Psoas muscle (tissue), 8 donors: ENCODE data around the gene CSTPP1. TPM values are rescaled to one million over a fixed set of nuclear protein-coding genes. Genes with fewer than 3 reads are reported as not detected.
"Not testable (repeated sequence)": the region's sequence is repeated elsewhere in the genome, so short reads cannot be mapped to it uniquely, and the experiment has no call there.

Experiments
- ATAC-seq, 4 donors: fragments of 200-7000 bp; cut with Tn5 transposase; one replicate each; pipeline ENCODE4 v1.9.1; 2020; ENCODE audit warnings: moderate library complexity in 3 of 4, mild to moderate bottlenecking in 2 of 4
- DNase-seq, 2 donors: peaks; one replicate each; pipeline ENCODE4 v3.0.0-alpha.2; 2020
- H3K27ac ChIP-seq: fragments of 200-600 bp; one replicate; pipeline ENCODE4 v1.8.0; 2022
- H3K27me3 ChIP-seq, 3 donors: fragments of 200-600 bp in 1 of 3; one replicate each; pipeline versions ENCODE4 v1.6.1 to v1.8.0; 2013 to 2022; ENCODE audit warnings: low read length in 2 of 3, mild to moderate bottlenecking in 2 of 3, moderate library complexity in 1 of 3; ENCODE audit not compliant: insufficient read depth in 3 of 3
- H3K36me3 ChIP-seq, 2 donors: fragments of 200-600 bp in 1 of 2; one replicate each; pipeline versions ENCODE4 v1.6.1 to v1.8.0; 2013 to 2022; ENCODE audit warnings: low read depth in 1 of 2, mild to moderate bottlenecking in 1 of 2, moderate library complexity in 1 of 2; ENCODE audit not compliant: insufficient read depth in 1 of 2
- H3K4me1 ChIP-seq: fragments of 200-600 bp; one replicate; pipeline ENCODE4 v1.8.0; 2022
- H3K4me3 ChIP-seq: fragments of 200-600 bp; one replicate; pipeline ENCODE4 v1.8.0; 2022; ENCODE audit warnings: mild to moderate bottlenecking
- H3K9me3 ChIP-seq: fragments of 200-600 bp; one replicate; pipeline ENCODE4 v1.8.0; 2022
- WGBS, 3 donors: extraction: QIAGEN DNeasy Blood & Tissue Kit; methylation state at CpG; one replicate each; pipeline versions ENCODE4 v1.1.6 to v1.1.7; 2013; 5-methylcytosine and 5-hydroxymethylcytosine counted together
- intact Hi-C, 2 donors: fragments of 100-400 bp; cut with DNase I; formaldehyde crosslinking; loops; one replicate each; pipeline versions ENCODE4 v1.11.0 to v1.14.2; 2022
- polyA plus RNA-seq, 3 donors: library from polyadenylated mRNA; stranded (reverse); fragments of 200-250 nt; gene quantifications; one replicate each; pipeline ENCODE4 v1.2.3, GENCODE V29; 2013
- total RNA-seq, 4 donors: library from RNA; stranded (reverse); fragmentation: NEBNext Ultra II Directional in 2 of 4; extraction: Animal tissue kit (Norgen Biotek cat#: 25700) in 2 of 4; gene quantifications; one replicate each; pipeline versions ENCODE4 v1.2.1 to v1.2.4, GENCODE V29; 2021 to 2023
- TF ChIP-seq, protein P1 (sequence below): fragments of 200-600 bp; IDR thresholded peaks from one replicate; pipeline ENCODE4 v1.8.0; 2022; ENCODE audit warnings: antibody characterized with exemption
- donor health status: healthy with polysubstance abuse.
- donor health status: DM: no; HTN: no; CAD: no; lungs with moderate emphysema.
- donor health status: Bipolar disorder and iron deficiency.
- donor health status: healthy.
- donor health status: DM: yes; HTN: yes; CAD: no.
- donor health status: DM: no; HTN: no; CAD: no.
- donor health status: DM: no; HTN: no; CAD: no.
- donor health status: DM: yes; HTN: yes; CAD: no.

Gene CSTPP1
- total and polyA plus RNA-seq, 7 donors, result 5.1 to 10.0 (median 6.9) TPM

DNA sequence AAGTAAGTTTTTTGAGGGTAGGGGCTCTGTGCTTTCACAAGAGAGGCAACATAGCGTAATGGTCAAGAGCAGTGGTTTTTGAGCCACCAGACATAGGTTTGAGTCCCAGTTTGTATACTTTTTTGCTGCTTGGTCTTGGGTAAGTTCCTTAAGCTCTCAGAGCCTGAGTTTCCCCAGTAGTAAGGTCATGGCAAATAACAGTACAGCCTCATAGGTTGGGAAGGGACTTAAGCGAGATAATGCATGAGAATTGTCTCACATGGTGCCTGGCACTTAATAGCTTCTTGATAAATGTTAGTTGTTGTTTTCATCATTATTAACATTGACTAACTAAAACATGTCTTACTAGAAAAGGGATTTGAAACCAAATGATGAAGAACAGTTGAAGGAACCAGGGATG, 157.0 kb downstream of the CSTPP1 start:
- DNase-seq, result no peak
- ATAC-seq, result no peak
- 96% methylated on average over 2 of the region's 2 CpGs for WGBS, 3 donors
- H3K27me3 ChIP-seq, result no peaks in the 10 kb centered on the region
- no peak overlapping the region for H3K27ac ChIP-seq
- TF ChIP-seq, protein P1, sequence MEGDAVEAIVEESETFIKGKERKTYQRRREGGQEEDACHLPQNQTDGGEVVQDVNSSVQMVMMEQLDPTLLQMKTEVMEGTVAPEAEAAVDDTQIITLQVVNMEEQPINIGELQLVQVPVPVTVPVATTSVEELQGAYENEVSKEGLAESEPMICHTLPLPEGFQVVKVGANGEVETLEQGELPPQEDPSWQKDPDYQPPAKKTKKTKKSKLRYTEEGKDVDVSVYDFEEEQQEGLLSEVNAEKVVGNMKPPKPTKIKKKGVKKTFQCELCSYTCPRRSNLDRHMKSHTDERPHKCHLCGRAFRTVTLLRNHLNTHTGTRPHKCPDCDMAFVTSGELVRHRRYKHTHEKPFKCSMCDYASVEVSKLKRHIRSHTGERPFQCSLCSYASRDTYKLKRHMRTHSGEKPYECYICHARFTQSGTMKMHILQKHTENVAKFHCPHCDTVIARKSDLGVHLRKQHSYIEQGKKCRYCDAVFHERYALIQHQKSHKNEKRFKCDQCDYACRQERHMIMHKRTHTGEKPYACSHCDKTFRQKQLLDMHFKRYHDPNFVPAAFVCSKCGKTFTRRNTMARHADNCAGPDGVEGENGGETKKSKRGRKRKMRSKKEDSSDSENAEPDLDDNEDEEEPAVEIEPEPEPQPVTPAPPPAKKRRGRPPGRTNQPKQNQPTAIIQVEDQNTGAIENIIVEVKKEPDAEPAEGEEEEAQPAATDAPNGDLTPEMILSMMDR, result no peak
- H3K4me1 ChIP-seq, result no peaks in the 10 kb centered on the region
- no peaks in the 10 kb centered on the region for H3K36me3 ChIP-seq
- H3K4me3 ChIP-seq, result no peak overlapping the region
- no peaks in the 10 kb centered on the region for H3K9me3 ChIP-seq
- intact Hi-C loops, result no loop called here

DNA sequence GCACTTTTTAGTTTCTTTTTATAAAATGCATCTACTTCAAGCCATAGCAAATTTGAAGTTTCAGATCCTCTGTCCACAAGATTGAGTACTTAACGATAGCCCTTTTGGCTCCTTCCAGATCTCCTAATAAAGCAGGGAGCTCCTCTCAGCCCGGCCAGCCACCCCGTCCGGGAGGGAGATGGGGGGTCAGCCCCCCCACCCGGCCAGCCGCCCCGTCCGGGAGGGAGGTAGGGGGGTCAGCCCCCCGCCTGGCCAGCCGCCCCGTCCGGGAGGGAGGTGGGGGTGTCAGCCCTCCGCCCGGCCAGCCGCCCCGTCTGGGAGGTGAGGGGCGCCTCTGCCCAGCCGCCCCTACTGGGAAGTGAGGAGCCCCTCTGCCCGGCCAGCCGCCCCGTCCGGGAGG, 160.3 kb downstream of the CSTPP1 start:
- DNase-seq, H3K36me3 ChIP-seq, intact Hi-C loops, H3K9me3 ChIP-seq, H3K4me1 ChIP-seq, H3K27me3 ChIP-seq, H3K4me3 ChIP-seq, H3K27ac ChIP-seq, ATAC-seq: not testable (repeated sequence)
- WGBS, 3 donors, result 62 to 78% (median 75%) methylated on average over 8 to 18 of the region's 22 CpGs

GRCh38 chr11:47098223-47098622, 161.7 kb downstream of the CSTPP1 start:
- H3K27me3 ChIP-seq, H3K27ac ChIP-seq, DNase-seq, intact Hi-C loops, H3K36me3 ChIP-seq, H3K4me1 ChIP-seq, ATAC-seq, H3K9me3 ChIP-seq, H3K4me3 ChIP-seq: not testable (repeated sequence)
- 77 to 85% (median 84%) methylated on average over 3 of the region's 3 CpGs for WGBS, 3 donors

GRCh38 chr11:47099214-47099917, 162.8 kb downstream of the CSTPP1 start:
- no peaks in the 10 kb centered on the region for H3K36me3 ChIP-seq
- ATAC-seq, result no peak
- 83 to 90% (median 89%) methylated on average over 3 of the region's 3 CpGs for WGBS, 3 donors
- no peaks in the 10 kb centered on the region for H3K9me3 ChIP-seq
- H3K4me1 ChIP-seq, result no peaks in the 10 kb centered on the region
- H3K27ac ChIP-seq, result no peak overlapping the region
- H3K4me3 ChIP-seq, result no peak overlapping the region
- intact Hi-C loops, result no loop called here
- no peak for DNase-seq
- TF ChIP-seq, protein P1, result no peak
- H3K27me3 ChIP-seq, result no peaks in the 10 kb centered on the region

- TF ChIP-seq, protein P1, result no peak
- no peak for ATAC-seq
- intact Hi-C loops, result no loop called here
Observed at GRCh38 chr11:47099918-47100315, 163.4 kb downstream of the CSTPP1 start.

GRCh38 chr11:47101406-47101805, 164.8 kb downstream of the CSTPP1 start:
- H3K27me3 ChIP-seq, result no peaks in the 10 kb centered on the region
- H3K4me3 ChIP-seq, result no peak overlapping the region
- no peak for ATAC-seq
- no peaks in the 10 kb centered on the region for H3K36me3 ChIP-seq
- H3K4me1 ChIP-seq, result no peaks in the 10 kb centered on the region
- H3K9me3 ChIP-seq, result no peaks in the 10 kb centered on the region
- 85 to 90% (median 86%) methylated on average over 3 of the region's 3 CpGs for WGBS, 3 donors
- no peak for DNase-seq
- TF ChIP-seq, protein P1, result no peak
- intact Hi-C loops, result no loop called here
- no peak overlapping the region for H3K27ac ChIP-seq

More at GRCh38 chr11:47099918-47100315, 163.4 kb downstream of the CSTPP1 start:
- Histone ChIP-seq H3K4me1 (no peaks in the 10 kb centered on the region), H3K9me3 (no peaks in the 10 kb centered on the region), H3K4me3 (no peak overlapping the region), H3K27ac (no peak overlapping the region), H3K27me3 (no peaks in the 10 kb centered on the region), H3K36me3 (no peaks in the 10 kb centered on the region)
- DNase-seq, result no peak
